Body of pancreas (tissue), 4 donors: ENCODE results near the gene ABI3BP.

Experiments
- CTCF ChIP-seq, 7 experiments: fragments of 450-650 bp in 4 of 7; fragments of 200-600 bp in 3 of 7; sonication (generic) in 3 of 7; IDR thresholded peaks; one replicate each; pipeline ENCODE4 v1.5.1; 2016 to 2019; ENCODE audit warnings: antibody characterized with exemption in 7 of 7
- POLR2A ChIP-seq, 3 donors: fragments of 450-650 bp; IDR thresholded peaks; one replicate each; pipeline ENCODE4 v1.6.1; 2016; ENCODE audit warnings: antibody characterized with exemption in 3 of 3, mild to moderate bottlenecking in 2 of 3

GRCh38 chr3:100893108-100893507 lies 100.1 kb downstream of the ABI3BP start:
- TF ChIP-seq CTCF (IDR thresholded peaks at IDR 0.05) = no peak
- no peak for TF ChIP-seq POLR2A (IDR thresholded peaks at IDR 0.05)
